ENCODE measurements around the gene IFIT3.

Gene IFIT3

GRCh38 chr10:89355394-89355931 lies 27.7 kb downstream of the IFIT3 start:
- DNase-seq (ENCODE audit: low read depth in 2 of 2): no peak

GRCh38 chr10:89357096-89357495 lies 29.3 kb downstream of the IFIT3 start:
- DNase-seq (ENCODE audit: low read depth in 2 of 2): no peak

DNA sequence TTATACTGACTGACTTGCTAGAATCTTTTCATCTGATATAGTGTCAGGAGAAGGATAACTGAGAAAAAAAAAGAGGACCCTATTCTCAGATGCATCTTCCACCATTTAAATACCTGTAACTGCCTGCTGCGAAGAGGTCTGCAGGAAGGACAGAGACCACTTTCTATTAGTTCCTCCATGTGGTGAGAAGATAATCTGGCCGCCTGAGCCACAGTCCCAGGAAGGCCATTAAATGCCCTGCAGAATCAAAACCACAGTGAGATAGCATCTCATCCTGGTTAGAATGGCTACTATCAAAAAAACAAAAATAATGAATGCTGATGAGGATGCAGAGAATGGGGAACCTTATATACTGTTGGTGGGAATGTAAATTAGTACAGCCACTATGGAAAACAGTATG lies 30.2 kb downstream of the IFIT3 start:
- no peak for DNase-seq (ENCODE audit: low read depth in 2 of 2)

DNA sequence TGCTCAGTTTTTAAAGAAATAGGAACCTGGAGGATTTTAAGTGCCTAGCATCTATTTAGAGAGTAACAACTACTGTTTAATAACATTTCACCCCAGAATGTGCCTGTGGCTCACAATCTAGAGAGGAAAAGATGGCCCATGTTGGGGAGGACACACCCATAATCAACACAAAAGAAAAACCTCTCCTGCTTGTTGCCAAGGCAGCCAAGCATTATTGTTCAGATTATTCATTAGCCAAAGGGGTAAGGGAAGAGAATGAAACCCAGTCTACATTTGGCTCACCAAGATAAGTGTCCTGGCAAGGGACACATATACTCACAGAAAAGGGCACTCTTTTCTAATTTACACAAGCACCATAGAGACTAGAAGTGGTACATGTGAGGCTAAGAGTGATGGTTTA lies 32.4 kb downstream of the IFIT3 start:
- DNase-seq (ENCODE audit: low read depth in 2 of 2): no peak

DNA sequence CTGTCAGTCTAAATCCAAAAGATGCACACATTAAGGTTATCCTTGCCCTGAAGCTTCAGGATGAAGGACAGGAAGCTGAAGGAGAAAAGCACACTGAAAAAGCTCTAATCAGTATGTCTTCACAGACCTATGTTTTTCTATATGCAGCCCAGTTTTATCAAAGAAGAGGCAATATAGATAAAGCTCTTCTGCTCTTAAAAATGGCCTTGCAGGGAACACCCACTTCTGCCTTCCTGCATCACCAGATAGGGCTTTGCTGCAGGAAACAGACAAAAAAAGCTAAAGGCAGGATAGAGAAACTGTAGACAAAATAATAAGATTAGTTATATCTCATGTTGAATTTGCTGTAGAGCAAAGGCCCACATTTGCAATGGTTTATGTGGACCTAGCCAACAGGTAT lies 35.1 kb downstream of the IFIT3 start:
- no peak for DNase-seq (ENCODE audit: low read depth in 2 of 2)

GRCh38 chr10:89363729-89364442 lies 36.1 kb downstream of the IFIT3 start:
- no peak for DNase-seq (ENCODE audit: low read depth in 2 of 2)

- DNase-seq (ENCODE audit: low read depth in 2 of 2): no peak
These were observed 36.7 kb downstream of the IFIT3 start for GRCh38 chr10:89364531-89364930.

DNA sequence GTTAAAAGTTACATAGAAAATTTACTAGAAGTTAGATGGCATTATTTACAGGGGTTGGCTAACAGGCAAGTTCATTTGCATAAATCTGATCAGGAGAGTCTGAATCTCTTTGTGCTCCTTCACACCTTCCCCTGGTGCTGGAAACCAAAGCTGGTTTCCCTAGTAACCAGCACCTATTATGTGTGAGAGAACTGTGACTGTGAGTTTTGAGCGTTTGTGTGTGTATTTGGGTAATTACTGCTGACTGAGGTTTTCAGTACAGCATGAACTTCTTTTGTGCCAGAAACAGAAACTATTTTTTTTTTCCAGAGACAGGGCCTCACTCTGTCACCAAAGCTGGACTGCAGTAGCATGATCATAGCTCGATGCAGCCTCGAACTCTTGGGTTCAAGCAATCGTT lies 39.7 kb downstream of the IFIT3 start:
- DNase-seq (ENCODE audit: low read depth in 2 of 2): no peak

DNA sequence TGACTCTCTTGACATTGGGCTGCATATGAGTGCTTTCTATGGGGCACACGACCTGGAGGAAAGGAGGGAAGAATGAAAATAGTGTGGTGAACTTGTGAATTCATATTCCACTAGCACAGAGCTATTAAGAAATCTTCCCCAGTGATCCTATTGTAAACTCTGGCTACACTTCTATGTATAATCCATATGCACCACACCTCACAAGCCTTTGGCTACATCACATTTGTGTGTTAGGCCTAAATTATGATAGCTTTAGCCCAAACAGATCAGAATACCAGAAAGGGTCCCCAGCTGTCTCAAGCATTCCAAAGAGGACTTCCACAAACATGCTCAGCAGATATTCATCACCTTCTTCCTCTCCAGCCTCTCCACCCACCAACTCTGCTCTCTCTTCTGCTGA lies 40.3 kb downstream of the IFIT3 start:
- no peak for DNase-seq (ENCODE audit: low read depth in 2 of 2)

DNA sequence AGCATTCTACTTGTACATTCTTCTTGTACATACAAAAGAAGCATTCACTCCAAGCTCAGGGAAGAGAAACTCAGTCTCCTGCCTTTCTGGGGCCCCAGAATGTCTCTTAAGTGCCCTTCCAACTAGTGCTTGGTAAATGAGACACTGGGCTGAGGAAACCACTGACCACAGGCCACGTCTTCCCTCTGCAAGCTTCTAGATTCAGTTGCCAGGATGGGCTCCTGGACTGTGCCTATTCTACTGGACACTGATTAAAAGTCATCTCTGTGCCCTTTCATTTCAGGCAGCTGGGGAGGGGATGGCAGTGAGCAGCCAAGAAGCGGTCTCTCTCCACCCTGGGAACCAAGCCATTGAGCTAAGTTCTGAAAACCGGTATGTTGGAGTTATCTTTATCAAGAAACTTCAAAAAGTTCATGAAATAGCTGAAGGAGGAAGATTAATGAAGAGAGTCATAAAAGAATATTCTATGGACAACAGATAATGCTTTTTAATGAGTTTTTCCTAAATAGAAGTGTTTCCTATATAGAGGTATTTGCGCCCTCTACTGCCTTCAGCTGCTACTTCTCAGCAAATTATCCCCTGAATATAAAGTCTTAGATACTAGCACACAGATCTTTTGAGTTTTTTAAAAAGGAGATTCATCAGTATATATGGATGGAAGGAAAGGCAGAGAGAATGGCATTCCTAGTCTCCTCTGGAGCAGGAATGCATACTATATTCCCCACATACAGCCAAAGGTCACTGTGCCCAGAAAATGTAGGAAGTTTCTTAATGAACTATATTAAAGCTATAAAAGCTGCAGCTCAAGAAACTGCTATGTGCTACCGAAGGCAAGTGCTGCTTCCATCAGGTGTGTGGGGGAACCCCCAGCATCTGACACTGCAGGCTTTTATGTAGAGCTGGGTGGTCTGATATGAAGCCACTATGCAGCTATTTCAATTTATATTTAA lies 41.6 kb downstream of the IFIT3 start:
- no peak for DNase-seq (ENCODE audit: low read depth in 2 of 2)

- no peak for DNase-seq (ENCODE audit: low read depth in 2 of 2)
These were observed 43.3 kb downstream of the IFIT3 start for GRCh38 chr10:89371079-89371478.

DNA sequence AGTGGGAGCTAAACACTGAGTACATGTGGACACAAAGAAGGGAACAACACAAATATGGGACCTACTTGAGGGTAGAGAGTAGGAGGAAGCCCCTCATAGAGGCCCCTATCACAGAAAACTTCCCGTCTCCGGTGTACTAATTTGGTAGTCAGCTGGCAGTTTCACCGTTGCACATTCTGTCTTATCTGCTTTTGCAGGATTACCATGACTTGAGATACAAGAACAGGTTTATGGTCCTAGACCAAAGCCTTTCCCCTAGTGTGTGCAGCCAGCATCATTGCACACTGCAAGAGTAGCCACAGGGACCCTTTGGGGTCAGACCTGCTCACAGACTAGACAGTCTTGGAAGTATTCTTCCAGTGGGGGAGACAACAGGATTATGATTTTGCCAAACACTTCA lies 44.2 kb downstream of the IFIT3 start:
- DNase-seq (ENCODE audit: low read depth in 2 of 2): no peak

- no peak for DNase-seq (ENCODE audit: low read depth in 2 of 2)
These were observed 46.3 kb downstream of the IFIT3 start for GRCh38 chr10:89373916-89374711.

GRCh38 chr10:89374713-89375141 lies 46.9 kb downstream of the IFIT3 start:
- no peak for DNase-seq (ENCODE audit: low read depth in 2 of 2)

DNA sequence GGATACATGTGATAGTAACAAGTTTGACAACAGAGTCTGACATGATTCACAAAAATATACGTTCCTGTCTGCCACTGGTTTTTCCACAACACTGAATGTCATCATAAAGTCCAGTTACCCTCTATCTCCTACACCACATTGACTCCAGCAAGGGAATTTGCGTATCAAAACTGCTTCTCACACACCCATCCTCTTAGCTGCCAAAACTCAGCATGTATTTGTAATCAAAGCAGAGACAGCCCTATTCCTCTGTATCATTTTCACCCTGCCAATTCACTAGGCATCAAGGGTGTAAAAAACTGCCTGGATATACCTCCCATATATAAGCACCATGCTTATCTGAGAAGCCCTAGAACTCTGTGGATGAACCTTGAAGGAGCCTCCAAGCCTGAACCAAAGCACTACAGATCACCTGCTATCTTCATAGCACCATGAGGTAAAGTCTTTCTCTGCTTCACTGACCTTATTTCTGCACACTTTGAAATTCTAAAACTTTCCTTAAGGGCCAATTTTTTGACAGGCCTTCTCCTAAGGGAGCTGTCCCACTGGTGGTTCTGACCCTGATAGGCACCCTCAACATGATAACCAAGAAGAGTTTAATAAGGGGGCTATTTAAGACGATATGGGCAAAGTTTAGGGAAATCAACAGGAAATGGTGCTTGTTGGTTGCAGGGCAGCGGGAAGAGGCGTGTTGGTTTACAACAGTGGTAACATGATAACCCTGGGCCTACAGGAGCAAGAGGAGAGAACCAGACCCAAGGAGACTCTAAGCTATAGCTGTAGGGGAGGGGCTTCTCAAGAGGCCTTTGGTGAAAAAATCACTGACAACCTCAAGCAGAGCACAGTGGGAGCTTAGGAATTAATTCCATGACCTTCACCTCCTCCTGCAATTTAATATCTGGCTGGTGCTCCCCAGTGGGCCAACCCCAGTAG lies 50.2 kb downstream of the IFIT3 start, which contains the start of gene IFIT1B:
TSS of gene IFIT1B (plus strand) at position 352 of the 933 bp plus-strand sequence. CDS start at position 432, 80 bp downstream.
- DNase-seq (ENCODE audit: low read depth in 2 of 2): no peak

DNA sequence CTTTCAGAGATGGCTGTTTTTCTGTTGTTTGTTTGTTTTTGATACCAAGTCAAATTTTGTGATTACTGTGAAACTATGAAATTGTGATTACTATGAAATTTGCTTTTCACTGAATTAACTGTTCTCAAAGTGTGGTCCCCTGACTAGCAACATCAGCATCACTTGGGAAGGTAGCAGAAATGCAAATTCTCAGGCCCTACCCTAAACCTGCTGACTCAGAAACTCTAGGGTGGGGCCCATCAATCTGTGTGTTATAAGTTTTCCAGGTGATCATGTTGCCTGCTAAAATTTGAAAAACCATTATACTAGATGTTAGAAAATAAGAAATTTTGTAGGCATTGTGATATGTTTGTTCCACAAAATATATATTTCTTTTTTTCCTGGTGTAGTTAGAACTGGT lies 51.3 kb downstream of the IFIT3 start:
- DNase-seq (ENCODE audit: low read depth in 2 of 2): no peak

- DNase-seq (ENCODE audit: low read depth in 2 of 2): no peak
These were observed 55.0 kb downstream of the IFIT3 start for GRCh38 chr10:89382757-89383156.

DNA sequence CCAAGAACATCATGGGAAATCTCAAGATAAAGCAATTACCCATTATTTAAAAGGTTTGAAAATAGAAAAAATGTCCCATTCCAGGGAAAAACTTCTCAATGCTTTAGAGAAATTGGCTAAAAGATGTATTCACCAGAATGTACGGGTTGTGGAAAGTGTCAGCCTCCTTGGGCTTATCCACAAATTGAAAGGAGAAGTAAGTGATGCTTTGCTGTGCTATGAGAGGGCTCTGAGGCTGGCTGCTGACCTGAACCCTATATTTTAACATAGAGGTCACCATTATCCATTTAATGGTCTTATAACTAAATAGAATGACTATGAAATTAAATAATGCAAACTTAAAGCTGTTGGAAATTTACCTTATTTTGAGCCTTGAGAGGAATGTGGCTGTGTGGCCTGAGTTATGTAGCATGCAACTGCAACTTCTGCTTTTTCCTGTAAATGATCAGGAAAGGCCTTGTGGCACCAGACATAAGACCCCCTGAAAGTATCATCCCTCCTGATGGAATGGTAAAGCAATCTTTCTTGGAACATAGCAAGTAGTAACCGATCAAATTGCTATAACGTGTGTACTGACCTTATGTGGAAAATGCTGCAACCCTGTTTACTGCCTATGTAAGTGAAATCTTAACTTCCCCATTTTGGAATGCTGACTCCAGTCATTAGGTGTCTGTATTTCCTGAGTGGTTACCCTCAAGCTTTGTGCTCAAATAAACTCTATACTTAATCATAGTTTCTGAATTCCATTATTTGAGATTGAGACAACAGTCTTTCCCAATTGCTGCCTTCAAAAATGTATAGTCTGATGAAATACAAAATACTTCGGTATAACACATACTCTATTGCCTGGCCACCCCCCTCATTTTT lies 56.9 kb downstream of the IFIT3 start:
- DNase-seq (ENCODE audit: low read depth in 2 of 2): no peak

GRCh38 chr10:89388806-89389205 lies 61.0 kb downstream of the IFIT3 start:
- DNase-seq (ENCODE audit: low read depth in 2 of 2): no peak

GRCh38 chr10:89389254-89389653 lies 61.5 kb downstream of the IFIT3 start:
- no peak for DNase-seq (ENCODE audit: low read depth in 2 of 2)
